Stimulated activated CD4-positive, alpha-beta T cell treated with anti-CD3 and anti-CD28 coated beads, Interleukin-15, amount 100 ng/mL, for 1 hour (primary cell): ENCODE results near the gene WARS2.

Experiments
- DNase-seq, 2 donors: peaks; one replicate each; pipeline ENCODE4 v3.0.0-alpha.2; 2020; ENCODE audit warnings: low read depth in 1 of 2, low spot score in 1 of 2

Gene WARS2

GRCh38 chr1:118985640-118986554 is 154.6 kb downstream of the WARS2 start:
- DNase-seq, result no peak

GRCh38 chr1:118984722-118985639 is 155.5 kb downstream of the WARS2 start:
- no peak for DNase-seq

GRCh38 chr1:118984086-118984721 is 156.2 kb downstream of the WARS2 start:
- no peak for DNase-seq

DNA sequence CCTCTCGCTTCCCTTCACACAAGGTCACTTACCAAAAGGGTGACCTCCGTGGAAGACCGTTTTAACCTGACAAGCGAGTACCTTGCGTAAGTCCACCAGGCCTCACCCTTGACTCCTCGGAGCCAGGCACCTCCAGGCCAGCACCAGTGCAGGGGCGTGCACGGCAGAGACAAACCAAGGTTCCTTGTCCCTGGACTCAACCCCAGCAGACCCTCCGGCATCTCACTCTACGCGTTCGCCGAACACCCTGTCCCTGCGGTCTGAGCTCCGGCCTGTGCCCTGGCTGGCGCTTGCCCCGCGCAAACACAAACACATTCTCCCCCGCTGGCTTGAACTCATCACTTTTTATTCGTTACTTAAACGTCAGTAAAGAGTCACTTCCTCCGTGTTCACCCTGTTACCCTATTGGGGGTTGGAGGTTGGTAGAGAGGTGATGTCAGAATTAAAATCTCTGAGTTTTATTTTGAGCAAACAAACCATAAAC is 156.9 kb downstream of the WARS2 start:
- no peak for DNase-seq

DNA sequence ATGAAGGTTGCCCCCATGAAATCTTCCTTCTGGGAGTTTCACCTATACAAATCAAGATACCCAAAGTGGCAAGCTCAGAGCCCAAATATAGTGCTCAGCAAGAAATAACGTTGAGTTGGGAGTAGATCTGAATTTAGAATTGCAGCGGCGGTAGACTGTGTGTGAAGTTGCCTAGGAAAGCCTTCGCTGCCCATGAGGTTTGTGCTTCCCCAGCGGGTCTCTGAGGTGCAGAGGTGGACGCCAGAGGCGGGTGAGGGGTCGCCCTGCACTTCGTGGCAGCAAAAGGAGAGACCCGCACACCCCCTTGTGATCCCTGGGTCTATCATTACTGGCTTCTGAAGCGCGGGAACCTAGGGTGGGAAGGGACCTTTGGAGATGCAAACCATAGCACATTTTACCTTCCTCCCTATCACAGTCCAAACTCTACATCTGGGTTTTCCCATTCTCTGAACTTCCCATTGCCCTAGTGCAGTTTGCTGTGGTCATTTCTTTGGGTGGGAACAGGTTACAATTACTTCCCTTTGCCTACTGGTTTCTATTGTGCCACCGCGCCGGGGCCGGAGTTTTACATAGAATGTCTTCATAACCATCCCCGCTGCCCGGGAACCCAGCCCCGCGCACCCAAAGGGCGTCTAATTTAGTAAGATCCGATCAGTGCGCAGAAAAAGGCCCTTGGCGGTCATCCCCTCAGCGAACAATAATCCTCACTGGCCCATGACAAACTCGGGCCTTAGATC is 157.5 kb downstream of the WARS2 start:
- DNase-seq, result no peak

GRCh38 chr1:118982266-118982665 is 158.2 kb downstream of the WARS2 start:
- no peak for DNase-seq

GRCh38 chr1:118981436-118981835 is 159.0 kb downstream of the WARS2 start:
- DNase-seq, result no peak
